ENCODE results near the gene SYNJ2BP.

GRCh38 chr14:70436867-70437266 is 20.0 kb upstream of the SYNJ2BP start:
- TF ChIP-seq CTCF (conservative IDR thresholded peaks at IDR 0.05; ENCODE audit: low read length) (no peak), EZH2phosphoT487 (IDR thresholded peaks at IDR 0.05; ENCODE audit: borderline replicate concordance) (no peak)

All from Loucy (cell line).